Heart left ventricle (tissue), 13 donors: Measurements from ENCODE around the gene TMEM106C.

ENCODE experiments used
- POLR2A ChIP-seq, 2 donors: fragments of 450-650 bp; IDR thresholded peaks; one replicate each; pipeline ENCODE4 v1.6.1; 2017; ENCODE audit warnings: antibody characterized with exemption in 2 of 2, mild to moderate bottlenecking in 2 of 2, moderate library complexity in 2 of 2
- TF ChIP-seq, protein P1 (sequence below), 12 donors: fragments of 200-600 bp; sonication (generic) in 4 of 12; IDR thresholded peaks; one replicate each; pipeline versions ENCODE4 v1.5.0 to v1.8.0; 2018 to 2022; ENCODE audit warnings: antibody characterized with exemption in 12 of 12, mild to moderate bottlenecking in 5 of 12
- donor health status: ischemic (EF 13 %, LVEDD 7.1; RV severe dilation, severe dysfunction).
- donor health status: DM: no; HTN: yes; CAD: no.
- donor health status: DM: no; HTN: no; CAD: no.
- donor health status: ischemic (EF 25% LVEDD 6.9; RV normal size, moderate dysfunction).
- donor health status: ischemic (EF 25% LVEDD 5.7; RV mildly dilated, moderate dysfunction).
- donor health status: ischemic (EF 35%, LVEDD 5.7; RV mildly dilated, moderate dysfunction).
- donor health status: nonischemic (EF 11% LVEDD 7.7; RV severe dilation, severe dysfunction).
- donor health status: DM: yes; HTN: yes; CAD: no.
- donor health status: PGD.
- donor health status: ischemic (EF 29% LVEDD 5.4; RV normal size, mild dysfunction).
- donor health status: nonischemic (EF 23%, LVEDD 6.1; RV moderate dilation, normal function).

DNA sequence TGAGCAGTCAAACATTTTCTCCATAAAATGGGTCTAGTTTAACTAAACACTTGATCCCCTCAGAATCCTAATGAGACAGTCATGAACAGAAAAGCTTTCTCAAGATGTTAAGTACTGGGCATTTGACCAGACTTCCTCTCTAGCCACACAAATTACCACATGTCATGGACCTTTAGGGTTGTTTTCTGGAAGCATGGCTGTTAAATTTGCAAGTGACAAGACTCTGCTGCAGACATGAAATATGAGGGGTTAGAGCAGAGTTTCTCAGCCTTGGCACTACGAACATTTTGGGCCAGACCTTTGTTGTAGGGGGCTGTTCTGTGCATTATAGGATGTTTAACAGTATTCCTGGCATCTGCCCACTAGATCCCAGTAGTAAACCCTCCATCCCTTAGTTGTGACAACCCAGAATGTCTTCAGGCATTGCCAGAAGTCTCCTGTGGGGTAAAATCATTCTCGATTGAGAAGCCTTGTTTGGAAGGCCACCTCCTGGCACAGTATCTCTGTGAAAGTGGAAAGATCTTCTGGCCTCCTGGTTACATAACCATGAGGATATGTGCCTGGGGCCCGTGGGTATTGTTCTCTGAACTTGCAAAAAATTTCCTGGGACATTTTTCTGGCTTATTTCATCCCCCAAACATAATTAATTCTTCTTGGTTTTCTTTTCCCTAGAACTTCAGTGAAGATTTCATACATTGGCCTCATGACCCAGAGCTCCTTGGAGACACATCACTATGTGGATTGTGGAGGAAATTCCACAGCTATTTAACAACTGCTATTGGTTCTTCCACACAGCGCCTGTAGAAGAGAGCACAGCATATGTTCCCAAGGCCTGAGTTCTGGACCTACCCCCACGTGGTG lies 4.3 kb downstream of the TMEM106C start:
- no peak for TF ChIP-seq POLR2A (IDR thresholded peaks at IDR 0.05)
- TF ChIP-seq, protein P1, sequence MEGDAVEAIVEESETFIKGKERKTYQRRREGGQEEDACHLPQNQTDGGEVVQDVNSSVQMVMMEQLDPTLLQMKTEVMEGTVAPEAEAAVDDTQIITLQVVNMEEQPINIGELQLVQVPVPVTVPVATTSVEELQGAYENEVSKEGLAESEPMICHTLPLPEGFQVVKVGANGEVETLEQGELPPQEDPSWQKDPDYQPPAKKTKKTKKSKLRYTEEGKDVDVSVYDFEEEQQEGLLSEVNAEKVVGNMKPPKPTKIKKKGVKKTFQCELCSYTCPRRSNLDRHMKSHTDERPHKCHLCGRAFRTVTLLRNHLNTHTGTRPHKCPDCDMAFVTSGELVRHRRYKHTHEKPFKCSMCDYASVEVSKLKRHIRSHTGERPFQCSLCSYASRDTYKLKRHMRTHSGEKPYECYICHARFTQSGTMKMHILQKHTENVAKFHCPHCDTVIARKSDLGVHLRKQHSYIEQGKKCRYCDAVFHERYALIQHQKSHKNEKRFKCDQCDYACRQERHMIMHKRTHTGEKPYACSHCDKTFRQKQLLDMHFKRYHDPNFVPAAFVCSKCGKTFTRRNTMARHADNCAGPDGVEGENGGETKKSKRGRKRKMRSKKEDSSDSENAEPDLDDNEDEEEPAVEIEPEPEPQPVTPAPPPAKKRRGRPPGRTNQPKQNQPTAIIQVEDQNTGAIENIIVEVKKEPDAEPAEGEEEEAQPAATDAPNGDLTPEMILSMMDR (IDR thresholded peaks at IDR 0.05) = no peak
